SK-N-DZ (cell line): ENCODE data around the gene DMXL2.
"Not testable (repeated sequence)": the region's sequence is repeated elsewhere in the genome, so short reads cannot be mapped to it uniquely, and the experiment has no call there.

ENCODE experiments used
- DNase-seq: peaks from one replicate; pipeline ENCODE4 v3.0.0-alpha.2; 2015; ENCODE audit warnings: low spot score

DMXL2 gene

DNA sequence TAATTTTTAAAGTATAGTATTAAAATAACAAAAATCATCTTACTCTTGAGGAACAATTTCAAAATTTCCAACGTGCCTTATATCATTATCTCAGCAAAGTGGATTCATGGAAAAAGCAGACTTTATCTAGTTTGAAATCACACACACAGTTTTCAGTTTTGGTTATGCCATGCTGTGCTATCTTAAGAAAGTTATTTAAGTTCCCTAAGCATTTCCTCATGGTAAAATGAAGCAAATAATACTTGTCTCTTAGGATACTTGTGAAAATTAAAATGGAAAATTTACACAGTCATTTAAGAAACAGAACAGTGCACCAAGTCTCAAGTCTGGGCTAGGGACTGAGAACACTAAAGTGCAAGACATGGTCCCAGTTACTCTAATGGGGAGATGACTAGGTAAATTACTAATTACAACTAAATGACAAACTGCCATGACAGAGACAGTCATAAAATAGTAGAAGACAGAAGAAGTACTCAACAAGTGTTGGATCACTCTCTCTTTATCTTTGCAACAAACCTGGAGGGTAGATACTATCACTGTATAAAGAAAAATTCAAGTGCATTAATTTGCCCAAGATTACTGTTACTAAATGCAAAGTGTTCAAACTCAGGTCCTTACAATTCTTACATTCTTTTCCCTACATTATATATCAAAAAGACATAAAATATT lies 44.8 kb downstream of the DMXL2 start:
- DNase-seq = no peak

DNA sequence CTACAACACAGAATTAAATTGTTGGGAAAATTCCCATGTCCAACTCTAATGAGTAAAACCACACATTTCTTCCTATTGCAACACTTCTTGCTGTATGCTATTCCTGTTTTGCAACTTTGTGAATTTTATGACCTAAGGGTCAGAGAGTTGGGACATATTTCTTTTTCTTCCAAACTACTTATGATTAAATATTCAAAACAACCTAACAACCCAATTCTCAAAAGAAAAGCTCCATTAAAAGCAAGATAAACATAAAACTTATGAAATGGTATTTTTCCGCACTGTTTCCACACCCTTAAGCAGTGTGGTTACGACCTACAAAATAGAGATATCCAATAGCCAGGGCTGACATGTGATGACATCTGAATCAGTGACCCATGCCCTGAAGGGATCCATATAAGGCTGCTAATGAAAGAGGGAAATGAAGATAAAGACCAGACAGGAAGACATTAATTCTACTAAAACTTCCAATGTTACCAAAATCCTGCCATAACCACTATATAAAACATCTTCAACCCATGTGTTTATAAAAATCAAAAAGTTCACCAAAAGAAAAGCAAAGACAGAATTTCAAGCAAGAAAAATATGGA lies 45.6 kb downstream of the DMXL2 start:
- no peak for DNase-seq

DNA sequence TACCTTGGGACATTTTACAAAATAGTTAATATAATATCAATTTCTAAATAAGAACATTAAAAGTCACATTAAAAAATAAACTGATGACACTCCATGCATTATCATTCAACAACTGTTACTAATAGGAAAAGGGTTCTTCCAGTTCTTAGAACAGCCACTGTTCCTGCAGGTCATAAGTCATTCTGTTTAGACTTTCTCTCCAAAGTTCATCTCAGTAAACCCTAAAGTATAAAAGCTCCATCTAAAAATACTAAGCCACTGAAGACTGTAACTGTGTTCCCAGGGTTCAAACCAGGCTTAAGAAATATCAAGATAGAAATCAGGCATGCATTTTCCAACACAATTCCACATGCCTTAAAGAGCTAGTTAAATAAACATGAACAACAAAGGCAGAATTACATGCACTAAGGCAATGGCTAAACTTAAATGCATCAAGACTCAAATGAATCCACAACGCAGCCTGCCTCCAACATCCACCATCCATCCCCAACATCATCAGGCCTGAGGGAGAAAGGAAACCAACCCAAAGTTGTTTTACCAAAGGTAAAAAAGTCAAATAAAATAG lies 46.2 kb downstream of the DMXL2 start:
- DNase-seq = no peak

DNA sequence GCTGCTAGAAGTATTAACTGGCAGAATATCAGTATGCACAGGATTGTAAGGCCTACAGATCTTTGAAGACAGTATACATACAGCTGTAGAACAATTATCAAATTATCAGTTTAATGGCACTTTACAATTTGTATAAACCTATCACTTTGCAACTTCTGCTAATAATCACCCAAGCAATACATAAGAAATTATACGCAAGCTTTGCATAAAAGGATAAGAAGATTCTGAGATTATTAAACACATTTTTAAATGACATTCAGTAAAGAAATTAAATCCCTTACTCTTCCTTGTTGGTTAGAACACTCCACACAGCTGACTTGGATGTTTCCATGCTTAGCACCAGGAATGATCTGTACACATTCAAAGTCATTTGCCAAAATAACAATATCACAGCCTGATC lies 46.8 kb downstream of the DMXL2 start:
- no peak for DNase-seq

DNA sequence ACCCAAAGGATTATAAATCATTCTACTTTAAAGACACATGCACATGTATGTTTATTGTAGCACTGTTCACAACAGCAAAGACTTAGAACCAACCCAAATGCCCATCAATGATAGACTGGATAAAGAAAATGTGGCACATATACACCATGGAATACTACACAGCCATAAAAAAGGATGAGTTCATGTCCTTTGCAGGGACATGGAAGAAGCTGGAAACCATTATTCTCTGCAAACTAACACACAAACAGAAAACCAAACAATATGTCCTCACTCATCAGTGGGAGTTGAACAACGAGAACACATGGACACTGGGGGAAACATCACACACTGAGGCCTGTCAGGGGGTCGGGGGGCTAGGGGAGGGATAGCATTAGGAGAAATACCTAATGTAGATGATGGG lies 49.2 kb downstream of the DMXL2 start:
- not testable (repeated sequence) for DNase-seq

DNA sequence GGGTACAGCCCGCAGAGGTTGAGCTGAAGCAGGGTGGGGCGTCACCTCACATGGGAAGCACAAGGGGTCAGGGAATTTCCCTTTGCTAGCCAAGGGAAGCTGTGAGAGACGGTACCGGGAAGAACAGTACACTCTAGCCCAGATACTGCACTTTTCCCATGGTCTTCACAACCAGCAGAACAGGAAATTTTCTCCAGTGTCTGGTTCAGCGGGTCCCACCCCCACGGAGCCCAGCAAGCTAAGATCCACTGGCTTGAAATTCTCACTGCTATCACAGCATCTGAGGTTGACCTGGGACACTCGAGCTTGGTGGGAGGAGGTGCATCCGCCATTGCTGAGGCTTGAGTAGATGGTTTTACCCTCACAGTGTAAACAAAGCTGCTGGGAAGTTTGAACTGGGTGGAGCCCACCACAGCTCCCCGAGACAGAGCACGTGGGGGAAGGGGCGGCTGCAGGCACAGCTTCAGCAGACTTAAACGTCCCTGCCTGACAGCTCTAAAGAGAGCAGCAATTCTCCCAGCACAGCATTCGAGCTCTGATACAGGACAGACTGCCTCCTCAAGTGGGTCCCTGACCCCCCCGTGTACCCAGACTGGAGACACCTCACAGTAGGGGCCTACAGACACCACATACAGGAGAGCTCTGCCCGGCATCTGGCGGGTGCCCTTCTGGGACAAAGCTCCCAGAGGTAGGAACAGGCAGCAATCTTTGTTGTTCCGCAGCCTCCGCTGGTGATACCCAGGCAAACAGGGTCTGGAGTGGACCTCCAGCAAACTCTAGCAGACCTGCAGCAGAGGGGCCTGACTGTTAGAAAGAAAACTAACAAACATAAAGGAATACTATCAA lies 53.4 kb downstream of the DMXL2 start:
- not testable (repeated sequence) for DNase-seq

DNA sequence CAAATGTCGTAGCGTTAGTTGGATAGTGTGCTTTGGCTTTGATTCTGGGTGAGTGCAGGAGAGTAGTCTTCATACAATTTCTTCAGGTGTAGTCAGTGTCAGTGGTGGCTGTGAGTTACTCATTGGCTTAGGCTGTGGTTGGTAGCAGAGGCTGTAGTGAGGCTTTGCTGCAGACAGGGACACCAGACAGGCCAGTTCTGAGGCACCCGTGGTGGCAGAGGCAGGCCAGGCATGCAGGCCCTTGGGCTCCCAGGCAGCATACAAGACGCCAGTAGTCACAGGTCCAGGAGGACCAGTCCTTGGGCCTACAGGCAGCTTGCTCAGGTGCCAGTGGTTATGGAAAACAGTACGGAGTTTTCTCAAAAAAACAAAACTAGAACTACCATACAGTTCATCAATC lies 61.3 kb downstream of the DMXL2 start:
- DNase-seq = no peak

DNA sequence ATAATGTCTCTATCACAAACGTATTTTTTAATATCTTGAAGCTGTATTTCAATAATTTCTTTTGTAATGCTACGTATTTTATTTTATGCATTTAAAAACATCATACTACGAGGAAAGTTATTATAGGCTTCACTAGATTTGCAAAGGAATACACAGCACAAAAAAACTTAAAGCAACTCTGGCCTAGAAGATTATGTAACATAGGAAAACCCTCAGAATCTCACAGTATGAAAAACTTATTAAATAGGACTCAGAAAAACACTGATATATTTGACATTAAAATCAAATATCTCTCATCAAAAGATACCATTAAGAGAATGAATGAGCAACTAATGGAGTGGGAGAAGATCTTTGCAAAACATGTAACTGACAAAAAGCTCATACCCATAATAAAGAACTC lies 63.7 kb downstream of the DMXL2 start:
- no peak for DNase-seq

DNA sequence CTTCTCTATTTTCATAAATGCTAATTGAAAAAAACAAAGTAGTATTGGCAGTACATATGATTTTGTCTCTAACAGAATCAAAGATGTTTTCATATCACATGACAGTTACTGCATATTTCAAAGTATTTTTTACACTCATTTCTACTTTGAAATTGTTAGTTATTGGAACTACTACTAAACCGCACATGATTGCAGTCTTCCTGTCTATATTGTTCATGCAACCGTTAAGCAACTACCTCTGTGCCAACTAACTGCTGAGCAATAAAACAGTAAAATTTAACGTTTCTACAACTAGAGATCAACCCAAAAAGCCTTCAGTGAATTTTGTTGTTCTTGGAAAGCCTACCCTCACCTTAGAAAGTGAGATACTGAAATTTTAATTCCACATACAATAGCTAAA lies 64.2 kb downstream of the DMXL2 start:
- no peak for DNase-seq

DNA sequence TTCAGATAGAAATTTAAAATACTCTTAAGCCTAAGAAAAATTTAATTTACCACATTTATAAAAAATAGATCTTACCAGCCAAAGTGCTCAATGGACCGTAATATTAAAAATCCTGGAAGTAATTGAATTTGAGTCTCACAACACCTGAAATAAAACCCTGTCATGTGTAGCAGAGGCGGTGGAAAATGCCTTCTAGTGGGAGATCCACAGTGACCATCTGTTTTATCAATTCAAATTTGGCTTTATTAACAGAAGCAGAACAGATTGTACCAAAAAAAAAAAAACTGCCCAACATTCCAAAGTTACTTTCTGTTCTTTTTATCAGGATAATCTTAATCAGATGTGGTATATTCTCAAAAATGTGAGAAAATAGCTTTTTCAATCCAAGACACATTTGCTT lies 71.7 kb downstream of the DMXL2 start:
- no peak for DNase-seq

DNA sequence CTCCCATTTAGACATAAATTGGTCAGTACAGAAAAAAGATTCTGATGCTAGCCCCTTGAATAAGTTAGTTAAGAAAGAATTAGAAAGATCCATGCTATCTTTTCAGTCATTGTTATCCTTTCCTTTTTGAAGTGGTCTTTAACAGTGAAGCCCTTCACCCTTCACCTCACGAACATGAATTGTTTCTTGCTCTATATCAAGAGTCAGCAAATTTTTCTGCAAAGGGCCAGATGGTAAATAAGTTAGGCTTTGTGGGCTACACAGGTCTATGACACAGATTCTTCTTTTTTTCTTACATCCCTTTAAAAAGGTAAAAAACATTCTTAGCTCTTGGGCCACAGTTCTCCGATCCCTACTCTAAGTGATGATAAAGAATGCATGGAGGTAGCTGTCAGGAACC lies 74.9 kb downstream of the DMXL2 start:
- no peak for DNase-seq

DNA sequence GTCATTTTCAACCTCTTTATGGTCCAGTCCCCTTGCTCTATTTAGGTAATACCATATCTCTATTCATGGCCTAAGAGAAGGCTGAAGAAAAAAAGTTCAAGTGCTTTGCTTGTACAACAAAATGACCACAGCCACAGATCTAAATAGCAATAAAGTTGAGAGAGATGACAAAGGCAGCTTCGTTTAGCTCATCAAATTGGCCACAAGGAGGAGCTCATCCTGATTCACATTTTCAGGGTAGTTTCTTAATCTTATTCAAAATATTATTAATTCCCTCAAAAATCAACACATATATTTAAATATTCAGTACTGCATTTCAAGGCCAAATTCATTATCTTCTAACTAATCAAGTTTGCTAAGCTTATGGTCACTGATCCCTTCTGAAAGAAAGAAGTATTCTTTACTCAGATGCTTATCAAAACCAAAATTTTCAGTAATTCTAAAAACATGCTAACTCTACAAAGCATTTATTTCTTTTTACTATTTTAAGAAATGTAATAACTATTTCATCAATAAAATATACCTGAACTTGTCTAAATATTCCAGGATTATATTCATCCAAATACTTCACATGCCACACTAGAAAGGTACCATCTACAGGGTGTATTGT lies 85.5 kb downstream of the DMXL2 start:
- peak; percentile 5 for DNase-seq

DNA sequence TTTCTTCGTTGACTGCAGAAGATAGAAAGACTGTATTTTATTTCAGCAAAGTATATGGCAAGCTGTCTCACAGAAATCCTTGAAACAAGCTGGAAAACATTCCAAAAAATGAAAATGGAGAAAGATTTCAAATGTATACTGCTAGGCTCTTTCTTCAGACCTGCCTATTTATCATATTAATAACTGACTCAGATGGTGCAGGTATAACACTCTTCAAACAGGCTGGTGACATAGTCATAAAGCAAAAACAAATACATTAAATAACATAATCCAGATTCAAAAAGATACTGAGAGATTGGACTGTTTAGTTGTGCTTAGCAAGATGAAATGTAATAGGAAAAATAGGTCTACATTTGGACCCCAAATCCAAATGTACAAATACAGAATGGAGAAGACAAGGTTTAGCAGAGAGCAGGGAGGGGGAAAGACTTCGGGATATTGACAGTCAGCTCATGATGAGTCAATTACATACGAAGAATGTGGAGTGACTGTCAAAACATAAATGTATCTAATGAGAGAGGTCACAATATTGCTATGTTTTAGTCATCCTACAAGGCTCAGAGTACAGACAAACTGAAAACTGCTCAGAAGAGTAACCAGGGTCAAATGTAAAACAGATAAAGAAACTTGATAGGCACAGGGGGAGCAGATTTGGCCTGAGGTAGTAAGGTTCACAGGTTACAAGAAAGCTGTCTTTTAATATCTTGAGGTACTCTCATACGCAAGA lies 88.7 kb downstream of the DMXL2 start:
- DNase-seq = no peak

DNA sequence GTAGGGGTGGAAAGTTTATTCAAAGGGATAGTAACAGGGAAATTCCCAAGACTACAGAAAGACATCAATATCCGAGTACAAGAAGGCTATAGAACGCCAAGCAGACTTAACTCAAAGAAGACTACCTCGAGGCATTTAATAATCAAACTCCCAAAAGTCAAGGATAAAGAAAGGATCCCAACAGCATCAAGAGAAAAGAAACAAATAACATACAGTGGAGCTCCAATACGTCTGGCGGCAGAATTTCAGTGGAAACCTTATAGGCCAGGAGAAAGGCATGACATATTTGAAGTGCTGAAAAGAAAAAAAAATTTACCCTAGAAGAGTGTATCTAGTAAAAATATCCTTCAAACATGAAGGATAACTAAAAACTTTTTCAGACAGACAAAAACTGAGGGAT lies 95.6 kb downstream of the DMXL2 start:
- DNase-seq = no peak

DNA sequence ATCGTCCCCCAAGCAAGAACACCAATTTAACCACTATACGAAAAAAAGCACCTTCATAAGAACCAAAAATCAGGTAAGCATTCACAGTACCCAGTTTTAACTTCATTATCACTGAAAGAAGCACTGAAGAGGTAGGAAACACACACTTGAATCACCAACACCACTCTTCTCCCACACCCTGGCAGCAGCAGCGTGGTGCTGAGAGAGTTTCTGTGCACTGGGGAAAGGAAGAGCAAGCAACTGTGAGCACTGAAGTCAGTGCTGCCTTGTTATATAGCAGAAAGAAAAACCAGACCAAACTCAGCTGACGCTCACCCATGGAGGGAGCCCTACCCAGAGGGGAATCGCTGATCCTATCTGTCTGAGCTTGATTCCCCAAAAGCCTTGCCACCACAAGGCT lies 98.2 kb downstream of the DMXL2 start:
- no peak for DNase-seq

DNA sequence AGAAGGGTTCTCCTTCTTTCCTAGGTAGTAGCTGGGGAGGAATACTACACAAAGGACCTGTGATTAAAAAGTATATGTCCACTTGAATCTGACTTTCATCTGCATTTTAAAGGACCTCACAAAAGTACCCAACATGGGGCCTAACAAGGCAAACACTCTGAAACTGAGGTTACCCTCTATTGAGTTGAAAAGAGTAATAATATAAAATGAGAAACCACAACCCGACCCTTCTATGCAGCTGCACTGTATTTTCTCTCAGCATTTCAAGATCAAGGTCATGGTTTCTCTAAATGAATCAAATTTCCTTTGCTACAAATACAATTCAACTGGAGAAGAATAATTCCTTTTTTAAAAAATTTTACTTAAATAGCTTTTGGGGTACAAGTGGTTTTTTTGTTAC lies 106.3 kb downstream of the DMXL2 start:
- DNase-seq = no peak

DNA sequence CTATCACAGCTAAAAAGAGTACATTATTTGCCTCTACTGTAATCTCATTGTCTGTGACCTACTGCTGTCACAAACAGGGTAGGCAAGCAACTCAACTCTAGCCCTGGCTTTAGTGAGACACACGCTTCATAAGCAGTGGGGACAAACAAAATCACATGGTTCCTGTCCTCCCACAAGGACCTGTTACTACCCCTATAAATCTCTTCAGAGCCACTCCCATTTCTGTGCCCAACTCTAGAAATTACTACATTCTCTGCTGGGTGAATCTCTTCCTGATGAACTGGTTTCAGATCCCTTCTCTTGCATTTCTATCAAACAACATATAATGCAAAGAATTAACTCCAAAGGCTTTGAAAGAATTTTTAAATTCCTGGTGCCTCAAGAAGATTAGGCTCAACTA lies 117.3 kb downstream of the DMXL2 start:
- no peak for DNase-seq

DNA sequence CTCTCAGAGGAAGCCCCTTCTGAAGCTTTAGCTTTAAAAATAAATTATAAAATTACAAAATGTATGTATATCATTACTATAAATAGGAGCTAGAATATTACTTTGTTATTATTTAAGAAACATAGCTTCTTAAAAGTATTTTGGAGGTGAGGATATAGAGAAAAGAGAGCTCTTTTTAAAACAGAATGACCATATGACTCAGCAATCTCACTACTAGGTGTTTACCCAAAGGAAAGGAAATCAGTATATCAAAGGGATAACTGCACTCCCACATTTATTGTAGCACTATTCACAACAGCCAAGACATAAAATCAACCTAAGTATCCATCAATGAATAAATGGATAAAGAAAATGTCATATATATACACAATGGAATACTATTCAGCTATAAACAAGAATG lies 119.6 kb downstream of the DMXL2 start:
- no peak for DNase-seq

DNA sequence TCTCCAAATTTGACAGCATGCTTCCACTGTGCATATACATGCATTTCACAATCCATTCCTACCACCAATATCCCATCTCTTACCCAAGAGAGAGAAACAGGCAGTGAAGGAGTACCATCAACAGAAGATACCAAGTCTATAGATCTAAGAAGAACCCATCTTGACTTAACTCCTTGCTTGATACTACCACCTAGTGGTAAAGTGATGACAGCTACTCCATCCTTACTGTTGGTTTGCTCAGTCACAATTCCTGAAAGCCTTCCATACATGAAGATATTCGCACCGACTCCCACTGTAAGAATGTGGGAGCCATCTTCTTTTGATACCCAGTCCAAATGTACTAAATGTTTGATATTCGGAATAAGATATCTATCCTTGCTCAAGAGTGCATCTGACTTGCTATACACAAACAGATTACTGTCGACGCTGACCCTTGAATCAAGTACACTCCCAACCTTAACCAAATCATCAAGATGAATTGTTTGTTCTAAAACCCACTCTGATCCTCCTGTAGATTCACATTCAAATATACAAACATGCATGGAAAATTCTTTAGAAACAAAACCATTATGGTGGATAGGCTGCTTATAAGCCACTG lies 123.1 kb downstream of the DMXL2 start:
- peak; percentile 10 for DNase-seq

DNA sequence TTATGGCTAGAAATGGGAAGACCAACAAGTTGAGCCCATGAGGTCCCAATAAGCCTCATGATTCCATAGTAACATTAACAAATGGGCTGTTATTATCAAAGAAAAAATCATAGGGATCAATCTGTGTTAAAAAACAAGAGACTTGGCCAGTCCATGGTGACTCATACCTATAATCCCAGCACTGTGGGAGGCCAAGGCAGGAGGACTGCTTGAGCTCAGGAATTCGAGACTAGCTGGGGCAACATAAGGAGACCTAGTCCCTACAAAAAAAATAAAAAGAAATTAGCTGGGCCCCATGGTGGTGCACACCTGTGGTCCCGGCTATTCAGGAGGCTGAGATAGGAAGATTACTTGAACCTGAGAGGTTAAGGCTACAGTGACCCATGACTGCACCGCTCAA lies 124.8 kb downstream of the DMXL2 start:
- DNase-seq = no peak

DNA sequence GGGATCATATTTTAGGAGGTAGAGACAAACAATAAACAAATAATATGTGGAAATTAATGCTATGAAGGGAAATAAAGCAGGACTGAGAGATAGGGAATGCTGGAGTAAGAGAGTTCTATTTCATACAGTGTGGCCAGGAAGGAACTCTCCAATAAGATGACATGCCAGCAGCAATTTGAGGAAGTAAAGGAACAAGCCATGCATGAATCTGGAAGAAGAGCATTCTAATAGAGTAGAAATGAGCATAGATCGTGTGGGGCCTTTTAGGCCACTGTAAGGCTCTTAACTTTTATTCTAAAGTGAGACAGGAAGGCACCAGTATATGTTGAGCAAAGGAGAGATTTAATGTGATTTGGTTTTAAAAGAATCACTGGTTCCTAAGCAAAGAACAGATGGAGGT lies 126.3 kb downstream of the DMXL2 start:
- no peak for DNase-seq
